BJ (cell line): ENCODE results near the gene MAGEE1. TPM values are rescaled to one million over a fixed set of nuclear protein-coding genes. Genes with fewer than 3 reads are reported as not detected.

ENCODE experiments used
- CTCF ChIA-PET: fragments of 350-600 bp; formaldehyde crosslinking; extraction: SDS; loops from one replicate; lab custom pipeline; 2021; ENCODE audit warnings: antibody characterized with exemption, inconsistent platforms; lab: Yijun Ruan, JAX
- POLR2A ChIA-PET: fragments of 300-600 bp; sonication (Branson Sonifier 250); formaldehyde crosslinking; extraction: SDS; loops from one replicate; lab custom pipeline; 2021; ENCODE audit warnings: antibody characterized with exemption; lab: Charles Lee
- DNase-seq: peaks from one replicate; pipeline ENCODE4 v3.0.0-alpha.2; 2011; ENCODE audit warnings: low read depth
- H3K27me3 ChIP-seq: 2 replicates; pipeline ENCODE4 v1.6.0; 2011; ENCODE audit warnings: low read length; ENCODE audit not compliant: control insufficient read depth, insufficient read depth
- H3K36me3 ChIP-seq: 2 replicates; pipeline ENCODE4 v1.5.1; 2011; ENCODE audit warnings: low read length; ENCODE audit not compliant: control insufficient read depth, insufficient read depth
- H3K4me3 ChIP-seq: 2 replicates; pipeline ENCODE4 v1.5.1; 2011; ENCODE audit warnings: low read depth, mild to moderate bottlenecking, control low read depth, low read length
- CTCF ChIP-seq: IDR thresholded peaks from 2 replicates; pipeline ENCODE4 v1.5.1; 2011; ENCODE audit warnings: low read depth, mild to moderate bottlenecking, control low read depth, inconsistent platforms, low read length, moderate library complexity; ENCODE audit not compliant: insufficient read depth
- polyA plus RNA-seq: library from polyadenylated mRNA; depleted of rRNA; stranded (reverse); fragments of >200 nt; gene quantifications from 2 replicates; pipeline ENCODE4 v1.2.3, GENCODE V29; 2011

Gene MAGEE1
- polyA plus RNA-seq, 1 experiment, result 0.27 TPM

GRCh38 chrX:76428243-76429130 is 977 bp downstream of the MAGEE1 start:
- H3K36me3 ChIP-seq, result no peaks in the 10 kb centered on the region
- no peaks in the 10 kb centered on the region for H3K27me3 ChIP-seq
- no peak for TF ChIP-seq CTCF
- ChIA-PET CTCF (no interaction called here), POLR2A (no interaction called here)
- no peak for DNase-seq
- peak overlapping the region; percentile 64 for H3K4me3 ChIP-seq

- Histone ChIP-seq H3K4me3 (no peak overlapping the region), H3K36me3 (no peaks in the 10 kb centered on the region), H3K27me3 (no peaks in the 10 kb centered on the region)
- no peak for DNase-seq
- ChIA-PET CTCF (no interaction called here), POLR2A (no interaction called here)
- no peak for TF ChIP-seq CTCF
Observed at GRCh38 chrX:76433219-76433618, 5.7 kb downstream of the MAGEE1 start.

GRCh38 chrX:76434103-76434741 is 6.7 kb downstream of the MAGEE1 start:
- POLR2A ChIA-PET, result no interaction called here
- Histone ChIP-seq H3K27me3 (no peaks in the 10 kb centered on the region), H3K4me3 (no peak overlapping the region), H3K36me3 (no peaks in the 10 kb centered on the region)
- no peak for TF ChIP-seq CTCF
- DNase-seq, result no peak
- CTCF ChIA-PET, result no interaction called here

GRCh38 chrX:76439188-76439587 is 11.7 kb downstream of the MAGEE1 start:
- no peaks in the 10 kb centered on the region for H3K36me3 ChIP-seq
- TF ChIP-seq CTCF, result no peak
- no peak for DNase-seq
- no peaks in the 10 kb centered on the region for H3K27me3 ChIP-seq
- no peak overlapping the region for H3K4me3 ChIP-seq
- ChIA-PET POLR2A (no interaction called here), CTCF (interaction anchor here (0.6 kb wide), 1 partner anchor 253 kb away, joined by 3 read pairs; no protein-coding TSS in a partner anchor)

GRCh38 chrX:76453737-76454406 is 26.4 kb downstream of the MAGEE1 start:
- POLR2A ChIA-PET, result no interaction called here
- CTCF ChIA-PET, result interaction anchor here (0.6 to 2.0 kb wide), 2 partner anchors 25 to 175 kb away, joined by 3 to 18 read pairs; no protein-coding TSS in a partner anchor
- TF ChIP-seq CTCF, result no peak
- H3K4me3 ChIP-seq, result no peak overlapping the region
- DNase-seq, result no peak
- no peaks in the 10 kb centered on the region for H3K27me3 ChIP-seq
- no peaks in the 10 kb centered on the region for H3K36me3 ChIP-seq
